ENCODE results near the gene ICAM5.

GRCh38 chr19:10285393-10285792 lies 4.4 kb upstream of the ICAM5 start:
- TF ChIP-seq POLR2AphosphoS5 (IDR thresholded peaks at IDR 0.05) (no peak), CTCF (IDR thresholded peaks at IDR 0.05) (no peak)
